ENCODE data around the gene PIK3R2.

Gene PIK3R2

GRCh38 chr19:18203408-18203862 is 50.5 kb downstream of the PIK3R2 start:
- Histone ChIP-seq H3K79me2 (peaks cover 8% of the 10 kb centered on the region), H3K9ac (no peak overlapping the region)
- TF ChIP-seq CTCF (IDR thresholded peaks at IDR 0.05) = no peak

GRCh38 chr19:18203863-18204393 is 51.0 kb downstream of the PIK3R2 start, which contains the start of gene RAB3A:
TSS of gene RAB3A (minus strand) at chr19:18204042. CDS start at chr19:18202740, 1,302 bp downstream.
- H3K4me3 ChIP-seq (ENCODE audit: low read depth, low read length) = peak within 1 kb of the TSS; percentile 97
- no peaks in the 10 kb centered on the region for H3K36me3 ChIP-seq (ENCODE audit: control insufficient read depth, insufficient read depth, low read length)
- H3K9ac ChIP-seq = peak within 1 kb of the TSS; percentile 78
- peaks cover 2% of the 10 kb centered on the region for H3K4me1 ChIP-seq
- H3K9me3 ChIP-seq (ENCODE audit: control insufficient read depth, low read length) = no peaks in the 10 kb centered on the region
- peak within 1 kb of the TSS; percentile 93 for H3K27ac ChIP-seq
- no peak for TF ChIP-seq CTCF (IDR thresholded peaks at IDR 0.05)
- H3K4me2 ChIP-seq (ENCODE audit: low read length) = peak within 1 kb of the TSS; percentile 97
- H3K27me3 ChIP-seq (ENCODE audit: control insufficient read depth, insufficient read depth, low read length) = no peaks in the 10 kb centered on the region
- H2AFZ ChIP-seq = peak within 1 kb of the TSS; percentile 96
- peaks cover 8% of the 10 kb centered on the region for H3K79me2 ChIP-seq

More at GRCh38 chr19:18203408-18203862, 50.5 kb downstream of the PIK3R2 start:
- H2AFZ ChIP-seq = peak overlapping the region; percentile 75
- peak overlapping the region; percentile 97 for H3K4me3 ChIP-seq (ENCODE audit: low read depth, low read length)
- peaks cover 2% of the 10 kb centered on the region for H3K4me1 ChIP-seq
- H3K36me3 ChIP-seq (ENCODE audit: control insufficient read depth, insufficient read depth, low read length) = no peaks in the 10 kb centered on the region
- H3K27me3 ChIP-seq (ENCODE audit: control insufficient read depth, insufficient read depth, low read length) = no peaks in the 10 kb centered on the region
- peak overlapping the region; percentile 97 for H3K4me2 ChIP-seq (ENCODE audit: low read length)
- H3K9me3 ChIP-seq (ENCODE audit: control insufficient read depth, low read length) = no peaks in the 10 kb centered on the region
- peak overlapping the region; percentile 65 for H3K27ac ChIP-seq

- Histone ChIP-seq H3K9me3 (ENCODE audit: control insufficient read depth, low read length) (no peaks in the 10 kb centered on the region), H3K4me2 (ENCODE audit: low read length) (peak overlapping the region; percentile 95), H3K9ac (peak overlapping the region; percentile 78), H3K36me3 (ENCODE audit: control insufficient read depth, insufficient read depth, low read length) (no peaks in the 10 kb centered on the region), H3K27me3 (ENCODE audit: control insufficient read depth, insufficient read depth, low read length) (no peaks in the 10 kb centered on the region), H3K4me1 (peaks cover 2% of the 10 kb centered on the region), H3K79me2 (peaks cover 8% of the 10 kb centered on the region), H2AFZ (peak overlapping the region; percentile 96), H3K4me3 (ENCODE audit: low read depth, low read length) (peak overlapping the region; percentile 65), H3K27ac (peak overlapping the region; percentile 93)
- no peak for TF ChIP-seq CTCF (IDR thresholded peaks at IDR 0.05)
These were observed 51.6 kb downstream of the PIK3R2 start for GRCh38 chr19:18204394-18205199.

GRCh38 chr19:18205200-18205892 is 52.4 kb downstream of the PIK3R2 start:
- Histone ChIP-seq H3K36me3 (ENCODE audit: control insufficient read depth, insufficient read depth, low read length) (no peaks in the 10 kb centered on the region), H3K4me1 (peaks cover 2% of the 10 kb centered on the region), H3K27me3 (ENCODE audit: control insufficient read depth, insufficient read depth, low read length) (no peaks in the 10 kb centered on the region), H3K9ac (peak overlapping the region; percentile 78), H3K9me3 (ENCODE audit: control insufficient read depth, low read length) (no peaks in the 10 kb centered on the region), H3K79me2 (peaks cover 8% of the 10 kb centered on the region), H3K27ac (peak overlapping the region; percentile 93), H3K4me2 (ENCODE audit: low read length) (peak overlapping the region; percentile 95), H3K4me3 (ENCODE audit: low read depth, low read length) (peak overlapping the region; percentile 65), H2AFZ (peak overlapping the region; percentile 96)
- no peak for TF ChIP-seq CTCF (IDR thresholded peaks at IDR 0.05)

All from parathyroid adenoma (tissue), 2 donors.